Measurements from ENCODE around the gene NNAT.

NNAT gene

GRCh38 chr20:37503256-37503927, 17.7 kb upstream of the NNAT start:
- DNase-seq, result no peak

- no peak for DNase-seq
These were observed 16.5 kb upstream of the NNAT start for GRCh38 chr20:37504404-37505096.

- no peak for DNase-seq
These were observed 15.5 kb upstream of the NNAT start for GRCh38 chr20:37505263-37506151.

- DNase-seq, result no peak
These were observed 14.8 kb upstream of the NNAT start for GRCh38 chr20:37506152-37506725.

- DNase-seq, result no peak
These were observed 10.8 kb upstream of the NNAT start for GRCh38 chr20:37510226-37510625.

GRCh38 chr20:37511610-37512275, 9.3 kb upstream of the NNAT start:
- no peak for DNase-seq

- DNase-seq, result no peak
These were observed 7.2 kb upstream of the NNAT start for GRCh38 chr20:37513779-37514359.

GRCh38 chr20:37515876-37516275, 5.2 kb upstream of the NNAT start:
- DNase-seq, result no peak

GRCh38 chr20:37516811-37517750, 4.0 kb upstream of the NNAT start:
- DNase-seq, result no peak

- no peak for DNase-seq
These were observed 3.0 kb upstream of the NNAT start for GRCh38 chr20:37518059-37518458.

- DNase-seq, result no peak
These were observed 2.2 kb upstream of the NNAT start for GRCh38 chr20:37518606-37519507.

GRCh38 chr20:37519508-37520418, 1.3 kb upstream of the NNAT start:
- no peak for DNase-seq

GRCh38 chr20:37520419-37520955, 563 bp upstream of the NNAT start:
- DNase-seq, result no peak

GRCh38 chr20:37522260-37523011, 1.4 kb downstream of the NNAT start:
- no peak for DNase-seq

GRCh38 chr20:37523012-37523391, 2.0 kb downstream of the NNAT start:
- no peak for DNase-seq

GRCh38 chr20:37523911-37524700, 3.1 kb downstream of the NNAT start:
- DNase-seq, result no peak

All from CD4-positive, alpha-beta T cell treated with Interleukin-4 for 1 hour (primary cell).